PC-9 (cell line): ENCODE data around the gene LGR6. TPM values are rescaled to one million over a fixed set of nuclear protein-coding genes. Genes with fewer than 3 reads are reported as not detected.

Experiments used
- BruUV-seq: library from RNA; stranded (reverse); fragments of 400-500 nt; replicated peaks from 2 replicates; lab custom pipeline; 2021; lab: Mats Ljungman, UMichigan
- CTCF ChIA-PET: fragments of 300-600 bp; sonication (Branson Sonifier 250); formaldehyde crosslinking; loops from one replicate; lab custom pipeline; 2022; ENCODE audit warnings: antibody characterized with exemption; lab: Charles Lee
- POLR2A ChIA-PET: fragments of 300-600 bp; sonication (Branson Sonifier 250); formaldehyde crosslinking; loops from one replicate; lab custom pipeline; 2022; ENCODE audit warnings: antibody characterized with exemption; ENCODE audit not compliant: unreplicated experiment; lab: Charles Lee
- DNase-seq, 2 experiments: peaks; one replicate each; pipeline versions ENCODE4 v3.0.0 to v3.0.0-alpha.2; 2015 to 2022; ENCODE audit warnings: mixed read lengths in 1 of 2
- H2AFZ ChIP-seq: fragments of 200-600 bp; sonication (generic); 2 replicates; pipeline ENCODE4 v1.8.1; 2017; ENCODE audit warnings: antibody characterized with exemption
- H3F3A ChIP-seq: fragments of 200-600 bp; sonication (generic); 2 replicates; pipeline ENCODE4 v1.8.1; 2017; ENCODE audit warnings: antibody characterized with exemption, mild to moderate bottlenecking, low read depth; ENCODE audit not compliant: insufficient read depth
- H3K27ac ChIP-seq: fragments of 200-600 bp; sonication (generic); 2 replicates; pipeline ENCODE4 v1.6.1; 2016; ENCODE audit warnings: mixed run types
- H3K27me3 ChIP-seq: fragments of 200-600 bp; sonication (generic); 2 replicates; pipeline ENCODE4 v1.6.1; 2016; ENCODE audit warnings: low read depth, mixed run types; ENCODE audit not compliant: insufficient read depth
- H3K36me3 ChIP-seq: fragments of 200-600 bp; sonication (generic); 2 replicates; pipeline ENCODE4 v1.6.1; 2016; ENCODE audit warnings: low read depth, mixed run types
- H3K4me1 ChIP-seq: fragments of 200-600 bp; sonication (generic); replicated peaks from 2 replicates; pipeline ENCODE4 v1.6.1; 2016; ENCODE audit warnings: mixed run types; ENCODE audit not compliant: insufficient read depth
- H3K4me2 ChIP-seq: fragments of 200-600 bp; sonication (generic); 2 replicates; pipeline ENCODE4 v1.6.1; 2017; ENCODE audit warnings: mixed run types
- H3K4me3 ChIP-seq: fragments of 200-600 bp; sonication (generic); 2 replicates; pipeline ENCODE4 v1.6.1; 2016; ENCODE audit warnings: mixed run types
- H3K79me2 ChIP-seq: fragments of 200-600 bp; sonication (generic); 2 replicates; pipeline ENCODE4 v1.6.1; 2017; ENCODE audit warnings: low read depth, mixed run types
- H3K9me2 ChIP-seq: fragments of 200-600 bp; sonication (generic); 2 replicates; pipeline ENCODE4 v1.8.1; 2017; ENCODE audit warnings: mild to moderate bottlenecking; ENCODE audit not compliant: insufficient read depth
- H3K9me3 ChIP-seq: fragments of 200-600 bp; sonication (generic); 2 replicates; pipeline ENCODE4 v1.8.1; 2016; ENCODE audit warnings: low read depth; ENCODE audit not compliant: insufficient read depth
- H4K20me1 ChIP-seq: fragments of 200-600 bp; sonication (generic); 2 replicates; pipeline ENCODE4 v1.8.1; 2017; ENCODE audit not compliant: insufficient read depth
- EZH2 ChIP-seq: fragments of 200-600 bp; sonication (generic); IDR thresholded peaks from 2 replicates; pipeline ENCODE4 v1.8.0; 2017; ENCODE audit warnings: antibody characterized with exemption, low read depth
- intact Hi-C: fragments of 100-400 bp; cut with micrococcal nuclease; formaldehyde crosslinking; loops from one replicate; pipeline ENCODE4 v1.10.0; 2022; ENCODE audit not compliant: unreplicated experiment
- total RNA-seq: library from RNA; stranded (reverse); gene quantifications from 2 replicates; pipeline ENCODE4 v1.2.3, GENCODE V29; 2021
- TF ChIP-seq, protein P1 (sequence below): fragments of 200-600 bp; sonication (generic); conservative IDR thresholded peaks from 2 replicates; pipeline ENCODE4 v1.6.1; 2017; ENCODE audit warnings: mixed run types, antibody characterized with exemption, mild to moderate bottlenecking, moderate library complexity

LGR6 gene
- total RNA-seq, 1 experiment from 2014 or later, result 5.6 TPM

DNA sequence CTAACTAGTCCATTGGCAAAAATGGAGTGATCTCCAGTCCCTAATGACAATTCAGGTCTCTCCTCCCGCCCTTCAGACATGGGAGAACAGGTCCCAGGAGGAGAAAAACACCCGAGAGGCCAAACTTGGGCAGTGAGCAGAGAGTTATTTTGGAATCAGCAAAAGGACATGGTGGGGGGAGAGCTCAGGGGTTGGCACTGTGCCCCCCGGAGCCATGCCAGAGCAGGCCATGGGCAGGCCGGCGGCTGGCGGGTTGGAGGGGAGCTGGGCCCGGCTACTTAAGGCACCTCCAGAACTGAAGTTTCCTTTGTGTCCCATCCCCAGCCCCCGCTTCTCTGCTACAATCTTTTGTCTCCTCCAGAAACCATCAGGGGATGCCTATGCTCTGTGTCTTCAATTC lies 7.1 kb downstream of the LGR6 start:
- H3K27me3 ChIP-seq, result no peaks in the 10 kb centered on the region
- peaks cover 43% of the 10 kb centered on the region for H3K4me1 ChIP-seq
- BruUV-seq, result no TSS peak
- no peak overlapping the region for H2AFZ ChIP-seq
- TF ChIP-seq, protein P1, sequence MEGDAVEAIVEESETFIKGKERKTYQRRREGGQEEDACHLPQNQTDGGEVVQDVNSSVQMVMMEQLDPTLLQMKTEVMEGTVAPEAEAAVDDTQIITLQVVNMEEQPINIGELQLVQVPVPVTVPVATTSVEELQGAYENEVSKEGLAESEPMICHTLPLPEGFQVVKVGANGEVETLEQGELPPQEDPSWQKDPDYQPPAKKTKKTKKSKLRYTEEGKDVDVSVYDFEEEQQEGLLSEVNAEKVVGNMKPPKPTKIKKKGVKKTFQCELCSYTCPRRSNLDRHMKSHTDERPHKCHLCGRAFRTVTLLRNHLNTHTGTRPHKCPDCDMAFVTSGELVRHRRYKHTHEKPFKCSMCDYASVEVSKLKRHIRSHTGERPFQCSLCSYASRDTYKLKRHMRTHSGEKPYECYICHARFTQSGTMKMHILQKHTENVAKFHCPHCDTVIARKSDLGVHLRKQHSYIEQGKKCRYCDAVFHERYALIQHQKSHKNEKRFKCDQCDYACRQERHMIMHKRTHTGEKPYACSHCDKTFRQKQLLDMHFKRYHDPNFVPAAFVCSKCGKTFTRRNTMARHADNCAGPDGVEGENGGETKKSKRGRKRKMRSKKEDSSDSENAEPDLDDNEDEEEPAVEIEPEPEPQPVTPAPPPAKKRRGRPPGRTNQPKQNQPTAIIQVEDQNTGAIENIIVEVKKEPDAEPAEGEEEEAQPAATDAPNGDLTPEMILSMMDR, result no peak
- no peak for TF ChIP-seq EZH2
- no peak for DNase-seq
- CTCF ChIA-PET, result interaction anchor here (1.2 kb wide), 1 partner anchor 35 kb away, joined by 9 read pairs; no protein-coding TSS in a partner anchor
- intact Hi-C loops, result loop anchor here (1.0 to 2.0 kb wide), 4 partner anchors 22 to 92 kb away; no protein-coding TSS in a partner anchor
- H3K27ac ChIP-seq, result no peak overlapping the region
- POLR2A ChIA-PET, result interaction anchor here (0.5 to 1.1 kb wide), 4 partner anchors 14 to 688 kb away, joined by 3 to 6 read pairs (median 4); no protein-coding TSS in a partner anchor
- H3K4me3 ChIP-seq, result no peak overlapping the region
- no peaks in the 10 kb centered on the region for H3K9me2 ChIP-seq
- H3F3A ChIP-seq, result peaks cover 38% of the 10 kb centered on the region
- no peaks in the 10 kb centered on the region for H3K36me3 ChIP-seq
- peak overlapping the region; percentile 78 for H3K4me2 ChIP-seq
- H4K20me1 ChIP-seq, result no peaks in the 10 kb centered on the region
- H3K9me3 ChIP-seq, result no peaks in the 10 kb centered on the region
- no peaks in the 10 kb centered on the region for H3K79me2 ChIP-seq

DNA sequence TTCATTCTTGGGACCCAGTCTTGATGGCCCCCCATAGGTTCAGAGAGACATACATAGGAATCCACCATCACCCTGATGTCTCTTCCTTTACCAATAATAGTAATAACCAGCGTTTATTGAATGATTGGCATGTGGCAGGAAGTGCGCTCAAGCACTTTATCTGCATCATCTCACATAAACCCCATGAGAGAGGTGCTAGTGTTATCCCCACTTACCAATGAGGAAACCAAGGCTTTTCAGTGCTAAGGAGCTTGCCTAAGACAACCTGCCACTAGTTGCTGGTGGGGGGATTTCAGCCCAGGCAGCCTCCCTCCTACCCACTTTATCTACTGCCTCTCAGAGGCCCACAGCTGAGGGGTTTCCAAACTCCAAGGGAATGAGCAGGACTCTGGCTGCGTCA lies 7.7 kb downstream of the LGR6 start:
- BruUV-seq, result no TSS peak

DNA sequence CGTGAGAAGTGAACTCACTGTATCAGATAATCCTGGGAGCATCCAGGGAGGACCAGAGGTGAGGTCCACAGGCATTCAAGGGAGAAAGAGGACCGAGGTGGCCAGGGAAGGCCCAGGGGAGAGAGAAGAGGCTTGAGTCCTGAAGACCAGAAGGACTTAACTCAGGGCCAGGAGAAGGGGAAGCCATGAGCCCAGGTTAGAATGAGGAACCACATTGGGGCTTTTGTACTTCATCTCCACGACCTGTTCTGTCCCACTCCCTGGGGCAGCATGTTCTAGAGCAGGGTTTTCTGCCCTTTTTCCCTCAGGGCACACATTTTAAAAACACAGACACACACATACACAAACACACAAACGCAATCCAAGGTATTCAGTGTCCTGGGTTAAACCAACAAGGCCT lies 8.4 kb downstream of the LGR6 start:
- no peaks in the 10 kb centered on the region for H3K27me3 ChIP-seq
- POLR2A ChIA-PET, result no interaction called here
- DNase-seq, result no peak
- intact Hi-C loops, result loop anchor here (2.0 kb wide), 1 partner anchor 91 kb away; no protein-coding TSS in a partner anchor
- no peaks in the 10 kb centered on the region for H3K36me3 ChIP-seq
- no peaks in the 10 kb centered on the region for H3K9me2 ChIP-seq
- peaks cover 38% of the 10 kb centered on the region for H3F3A ChIP-seq
- H3K27ac ChIP-seq, result no peak overlapping the region
- H4K20me1 ChIP-seq, result no peaks in the 10 kb centered on the region
- no peak overlapping the region for H3K4me3 ChIP-seq
- no TSS peak for BruUV-seq
- H2AFZ ChIP-seq, result no peak overlapping the region
- peaks cover 43% of the 10 kb centered on the region for H3K4me1 ChIP-seq
- H3K79me2 ChIP-seq, result no peaks in the 10 kb centered on the region
- no peak for TF ChIP-seq EZH2
- TF ChIP-seq, protein P1, result no peak
- no peaks in the 10 kb centered on the region for H3K9me3 ChIP-seq
- no peak overlapping the region for H3K4me2 ChIP-seq
- CTCF ChIA-PET, result no interaction called here

More for the DNA sequence above, 7.7 kb downstream of the LGR6 start:
- H3K4me2 ChIP-seq, result no peak overlapping the region
- CTCF ChIA-PET, result no interaction called here
- no peaks in the 10 kb centered on the region for H3K9me3 ChIP-seq
- no peaks in the 10 kb centered on the region for H3K79me2 ChIP-seq
- no peak overlapping the region for H2AFZ ChIP-seq
- intact Hi-C loops, result loop anchor here (2.0 kb wide), 1 partner anchor 92 kb away; no protein-coding TSS in a partner anchor
- H3K36me3 ChIP-seq, result no peaks in the 10 kb centered on the region
- POLR2A ChIA-PET, result no interaction called here
- no peak overlapping the region for H3K27ac ChIP-seq
- no peaks in the 10 kb centered on the region for H4K20me1 ChIP-seq
- H3K9me2 ChIP-seq, result no peaks in the 10 kb centered on the region
- TF ChIP-seq EZH2, result no peak
- TF ChIP-seq, protein P1, result no peak
- peaks cover 38% of the 10 kb centered on the region for H3F3A ChIP-seq
- H3K27me3 ChIP-seq, result no peaks in the 10 kb centered on the region
- H3K4me1 ChIP-seq, result peaks cover 43% of the 10 kb centered on the region
- no peak overlapping the region for H3K4me3 ChIP-seq
- DNase-seq, result no peak
